ENCODE measurements around the gene USP37. TPM values are rescaled to one million over a fixed set of nuclear protein-coding genes. Genes with fewer than 3 reads are reported as not detected.
A peak's percentile ranks its signal among the peaks of the same experiment; 100 is the strongest.

The USP37 gene
- total RNA-seq, 1 experiment from 2014 or later = 16.4 TPM

GRCh38 chr2:218477247-218477646, 90.9 kb downstream of the USP37 start:
- ChIA-PET POLR2A (interaction anchor here (1.3 kb wide), 1 partner anchor 71 kb away, joined by 3 read pairs; no protein-coding TSS in a partner anchor), CTCF (interaction anchor here (0.7 kb wide), 1 partner anchor 23 kb away, joined by 3 read pairs; no protein-coding TSS in a partner anchor)
- Mint-ChIP-seq H3K4me1 (ENCODE audit: insufficient read depth, unreplicated experiment) (no peaks in the 10 kb centered on the region), H3K27me3 (ENCODE audit: insufficient read depth, unreplicated experiment) (no peaks in the 10 kb centered on the region), H3K27ac (ENCODE audit: low read depth, unreplicated experiment) (no peak overlapping the region), H3K4me3 (ENCODE audit: unreplicated experiment) (no peak overlapping the region), H3K36me3 (ENCODE audit: insufficient read depth, unreplicated experiment) (peaks cover 69% of the 10 kb centered on the region), H3K9me3 (ENCODE audit: unreplicated experiment) (no peaks in the 10 kb centered on the region)
- intact Hi-C loops (cut with micrococcal nuclease) = no loop called here
- DNase-seq (ENCODE audit: unreplicated experiment) = no peak
- TF ChIP-seq CTCF (IDR thresholded peaks at IDR 0.05; ENCODE audit: unreplicated experiment) = no peak
- BruUV-seq (replicated peaks) = no TSS peak

- no peak for TF ChIP-seq CTCF (IDR thresholded peaks at IDR 0.05; ENCODE audit: unreplicated experiment)
- ChIA-PET CTCF (interaction anchor here (0.7 kb wide), 1 partner anchor 22 kb away, joined by 3 read pairs; no protein-coding TSS in a partner anchor), POLR2A (interaction anchor here (1.3 kb wide), 1 partner anchor 70 kb away, joined by 3 read pairs; no protein-coding TSS in a partner anchor)
- peak; percentile 1 for DNase-seq (ENCODE audit: unreplicated experiment)
- no peaks in the 10 kb centered on the region for H3K27me3 Mint-ChIP-seq (ENCODE audit: insufficient read depth, unreplicated experiment)
- H3K27ac Mint-ChIP-seq (ENCODE audit: low read depth, unreplicated experiment) = no peak overlapping the region
- intact Hi-C loops (cut with micrococcal nuclease) = no loop called here
- H3K4me3 Mint-ChIP-seq (ENCODE audit: unreplicated experiment) = no peak overlapping the region
- no peaks in the 10 kb centered on the region for H3K9me3 Mint-ChIP-seq (ENCODE audit: unreplicated experiment)
- no TSS peak for BruUV-seq (replicated peaks)
- H3K36me3 Mint-ChIP-seq (ENCODE audit: insufficient read depth, unreplicated experiment) = peaks cover 72% of the 10 kb centered on the region
- no peaks in the 10 kb centered on the region for H3K4me1 Mint-ChIP-seq (ENCODE audit: insufficient read depth, unreplicated experiment)
Observed at GRCh38 chr2:218476676-218477075, 91.5 kb downstream of the USP37 start.

- H3K4me1 Mint-ChIP-seq (ENCODE audit: insufficient read depth, unreplicated experiment) = no peaks in the 10 kb centered on the region
- H3K27me3 Mint-ChIP-seq (ENCODE audit: insufficient read depth, unreplicated experiment) = no peaks in the 10 kb centered on the region
- H3K27ac Mint-ChIP-seq (ENCODE audit: low read depth, unreplicated experiment) = no peak overlapping the region
- intact Hi-C loops (cut with micrococcal nuclease) = no loop called here
- no peak overlapping the region for H3K4me3 Mint-ChIP-seq (ENCODE audit: unreplicated experiment)
- peaks cover 77% of the 10 kb centered on the region for H3K36me3 Mint-ChIP-seq (ENCODE audit: insufficient read depth, unreplicated experiment)
- ChIA-PET POLR2A (interaction anchor here (1.2 kb wide), 1 partner anchor 68 kb away, joined by 3 read pairs; no protein-coding TSS in a partner anchor), CTCF (interaction anchor here (0.6 to 2.2 kb wide), 4 partner anchors 9 to 173 kb away, joined by 3 to 11 read pairs (median 3); no protein-coding TSS in a partner anchor)
- BruUV-seq (replicated peaks) = no TSS peak
- no peak for TF ChIP-seq CTCF (IDR thresholded peaks at IDR 0.05; ENCODE audit: unreplicated experiment)
- DNase-seq (ENCODE audit: unreplicated experiment) = no peak
- no peaks in the 10 kb centered on the region for H3K9me3 Mint-ChIP-seq (ENCODE audit: unreplicated experiment)
Observed at GRCh38 chr2:218474527-218474926, 93.6 kb downstream of the USP37 start.

- no peaks in the 10 kb centered on the region for H3K4me1 Mint-ChIP-seq (ENCODE audit: insufficient read depth, unreplicated experiment)
- peaks cover 73% of the 10 kb centered on the region for H3K36me3 Mint-ChIP-seq (ENCODE audit: insufficient read depth, unreplicated experiment)
- TF ChIP-seq CTCF (IDR thresholded peaks at IDR 0.05; ENCODE audit: unreplicated experiment) = no peak
- CTCF ChIA-PET = interaction anchor here (0.6 to 0.7 kb wide), 3 partner anchors 72 to 257 kb away, joined by 3 to 4 read pairs (median 3); no protein-coding TSS in a partner anchor
- no peaks in the 10 kb centered on the region for H3K9me3 Mint-ChIP-seq (ENCODE audit: unreplicated experiment)
- POLR2A ChIA-PET = no interaction called here
- intact Hi-C loops (cut with micrococcal nuclease) = no loop called here
- no peaks in the 10 kb centered on the region for H3K27me3 Mint-ChIP-seq (ENCODE audit: insufficient read depth, unreplicated experiment)
- no peak for DNase-seq (ENCODE audit: unreplicated experiment)
- no TSS peak for BruUV-seq (replicated peaks)
- no peak overlapping the region for H3K4me3 Mint-ChIP-seq (ENCODE audit: unreplicated experiment)
- no peak overlapping the region for H3K27ac Mint-ChIP-seq (ENCODE audit: low read depth, unreplicated experiment)
Observed at GRCh38 chr2:218472988-218473387, 95.2 kb downstream of the USP37 start.
